ENCODE results near the gene OTOA.

DNA sequence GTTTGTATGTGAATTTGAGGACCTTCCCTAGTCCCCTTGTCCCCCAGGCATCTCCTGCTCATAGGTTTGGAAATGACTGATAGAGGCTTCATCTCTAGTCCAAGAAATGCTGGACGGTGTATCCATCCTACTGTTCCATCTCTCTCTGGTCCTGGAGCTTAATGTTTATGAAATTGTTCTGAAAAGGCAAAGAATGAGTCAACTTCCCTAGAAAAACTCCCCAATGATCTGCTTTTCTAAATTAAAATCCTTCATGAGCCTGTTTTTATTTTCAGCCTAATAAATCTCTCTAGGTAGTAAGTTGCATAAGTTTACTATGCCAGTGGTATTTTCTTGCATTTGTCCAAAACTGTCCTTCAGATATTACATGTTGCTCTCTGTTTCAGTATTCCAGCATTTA is 9.3 kb upstream of the OTOA start:
- TF ChIP-seq EZH2 (IDR thresholded peaks at IDR 0.05; ENCODE audit: borderline replicate concordance, low read length): no peak
- TF ChIP-seq, protein P1, sequence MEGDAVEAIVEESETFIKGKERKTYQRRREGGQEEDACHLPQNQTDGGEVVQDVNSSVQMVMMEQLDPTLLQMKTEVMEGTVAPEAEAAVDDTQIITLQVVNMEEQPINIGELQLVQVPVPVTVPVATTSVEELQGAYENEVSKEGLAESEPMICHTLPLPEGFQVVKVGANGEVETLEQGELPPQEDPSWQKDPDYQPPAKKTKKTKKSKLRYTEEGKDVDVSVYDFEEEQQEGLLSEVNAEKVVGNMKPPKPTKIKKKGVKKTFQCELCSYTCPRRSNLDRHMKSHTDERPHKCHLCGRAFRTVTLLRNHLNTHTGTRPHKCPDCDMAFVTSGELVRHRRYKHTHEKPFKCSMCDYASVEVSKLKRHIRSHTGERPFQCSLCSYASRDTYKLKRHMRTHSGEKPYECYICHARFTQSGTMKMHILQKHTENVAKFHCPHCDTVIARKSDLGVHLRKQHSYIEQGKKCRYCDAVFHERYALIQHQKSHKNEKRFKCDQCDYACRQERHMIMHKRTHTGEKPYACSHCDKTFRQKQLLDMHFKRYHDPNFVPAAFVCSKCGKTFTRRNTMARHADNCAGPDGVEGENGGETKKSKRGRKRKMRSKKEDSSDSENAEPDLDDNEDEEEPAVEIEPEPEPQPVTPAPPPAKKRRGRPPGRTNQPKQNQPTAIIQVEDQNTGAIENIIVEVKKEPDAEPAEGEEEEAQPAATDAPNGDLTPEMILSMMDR (conservative IDR thresholded peaks at IDR 0.05 in 1 of 2, IDR thresholded peaks at IDR 0.05 in 1 of 2; ENCODE audit: extremely low read depth in 1 of 2, insufficient read depth in 1 of 2, low read depth in 1 of 2, low read length in 2 of 2): no peak

Measured in mammary epithelial cell (primary cell).